CD14-positive monocyte (primary cell): ENCODE results near the gene BORCS8. TPM values are rescaled to one million over a fixed set of nuclear protein-coding genes. Genes with fewer than 3 reads are reported as not detected.
A peak's percentile ranks its signal among the peaks of the same experiment; 100 is the strongest.

ENCODE experiments used
- DNase-seq, 3 donors: peaks; one replicate each; pipeline ENCODE4 v3.0.0-alpha.2; 2011 to 2022
- H2AFZ ChIP-seq: 2 replicates; pipeline ENCODE4 v1.6.0; 2012; ENCODE audit warnings: mild to moderate bottlenecking, low read depth, low read length, inconsistent platforms; ENCODE audit not compliant: insufficient read depth, poor library complexity, severe bottlenecking
- H3K27ac ChIP-seq, 2 donors: 1 replicate in 1 of 2; 2 replicates in 1 of 2; pipeline ENCODE4 v1.5.1; 2012 to 2013; ENCODE audit warnings: low read length in 2 of 2, control low read depth in 1 of 2, inconsistent platforms in 1 of 2, low read depth in 1 of 2, mild to moderate bottlenecking in 1 of 2
- H3K27me3 ChIP-seq, 2 donors: one replicate each; pipeline versions ENCODE4 v1.6.0 to v1.6.1; 2011 to 2013; ENCODE audit warnings: low read length in 2 of 2; ENCODE audit not compliant: control insufficient read depth in 2 of 2, insufficient read depth in 2 of 2
- H3K36me3 ChIP-seq, 2 donors: replicated peaks in 1 of 2; 1 replicate in 1 of 2; 2 replicates in 1 of 2; pipeline versions ENCODE4 v1.5.1 to v1.6.1; 2012 to 2013; ENCODE audit warnings: low read length in 2 of 2, control low read depth in 1 of 2, inconsistent platforms in 1 of 2, mild to moderate bottlenecking in 1 of 2; ENCODE audit not compliant: insufficient read depth in 2 of 2, control insufficient read depth in 1 of 2
- H3K4me1 ChIP-seq, 2 donors: 1 replicate in 1 of 2; 2 replicates in 1 of 2; pipeline versions ENCODE4 v1.5.1 to v1.6.1; 2012 to 2013; ENCODE audit warnings: low read length in 2 of 2, control low read depth in 1 of 2, inconsistent platforms in 1 of 2, mild to moderate bottlenecking in 1 of 2, moderate library complexity in 1 of 2; ENCODE audit not compliant: insufficient read depth in 2 of 2, control insufficient read depth in 1 of 2
- H3K4me2 ChIP-seq: replicated peaks from 2 replicates; pipeline ENCODE3; 2012; ENCODE audit warnings: low read length, moderate library complexity, mild to moderate bottlenecking; ENCODE audit not compliant: poor library complexity, severe bottlenecking; ENCODE audit errors: extremely low read depth
- H3K4me3 ChIP-seq, 3 experiments: fragments of 200-600 bp in 1 of 3; sonication (generic) in 1 of 3; replicated peaks in 1 of 3; 1 replicate in 2 of 3; 2 replicates in 1 of 3; pipeline ENCODE4 v1.5.1; 2011 to 2013; ENCODE audit warnings: low read length in 3 of 3, mild to moderate bottlenecking in 3 of 3, control low read depth in 2 of 3, low read depth in 2 of 3, inconsistent platforms in 1 of 3, moderate library complexity in 1 of 3
- H3K79me2 ChIP-seq: 2 replicates; pipeline ENCODE4 v1.6.0; 2012; ENCODE audit warnings: mild to moderate bottlenecking, control low read depth, inconsistent platforms, low read length, moderate library complexity; ENCODE audit not compliant: insufficient read depth
- H3K9ac ChIP-seq: 2 replicates; pipeline ENCODE4 v1.6.0; 2017; ENCODE audit warnings: low read length, mild to moderate bottlenecking; ENCODE audit not compliant: insufficient read depth, poor library complexity, severe bottlenecking
- H3K9me3 ChIP-seq, 2 donors: replicated peaks in 1 of 2; 1 replicate in 1 of 2; 2 replicates in 1 of 2; pipeline versions ENCODE4 v1.5.1 to v1.6.1; 2012 to 2013; ENCODE audit warnings: low read length in 2 of 2, control low read depth in 1 of 2; ENCODE audit not compliant: control insufficient read depth in 1 of 2, insufficient read depth in 1 of 2
- H4K20me1 ChIP-seq: 2 replicates; pipeline ENCODE4 v1.6.0; 2012; ENCODE audit warnings: mild to moderate bottlenecking, low read length, control low read depth, moderate library complexity; ENCODE audit not compliant: insufficient read depth
- H3K27ac Mint-ChIP-seq, 7 donors: one replicate each; pipeline ENCODE4 v1.8.0; 2020; ENCODE audit warnings: mild to moderate bottlenecking in 7 of 7, mixed read lengths in 7 of 7, moderate library complexity in 6 of 7, inconsistent platforms in 2 of 7
- H3K27me3 Mint-ChIP-seq, 3 donors: one replicate each; pipeline ENCODE4 v1.8.0; 2021 to 2022; ENCODE audit warnings: low read depth in 3 of 3, mild to moderate bottlenecking in 3 of 3, mixed read lengths in 3 of 3, moderate library complexity in 3 of 3, inconsistent platforms in 1 of 3
- H3K36me3 Mint-ChIP-seq, 2 donors: one replicate each; pipeline ENCODE4 v1.8.0; 2020; ENCODE audit warnings: mixed read lengths in 2 of 2, inconsistent platforms in 1 of 2, mild to moderate bottlenecking in 1 of 2
- H3K4me1 Mint-ChIP-seq: one replicate; pipeline ENCODE4 v1.8.0; 2020; ENCODE audit warnings: mild to moderate bottlenecking, mixed read lengths
- H3K4me3 Mint-ChIP-seq, 2 donors: one replicate each; pipeline ENCODE4 v1.8.0; 2020; ENCODE audit warnings: mild to moderate bottlenecking in 2 of 2, mixed read lengths in 2 of 2, moderate library complexity in 1 of 2
- H3K9me3 Mint-ChIP-seq, 7 donors: one replicate each; pipeline ENCODE4 v1.8.0; 2020 to 2022; ENCODE audit warnings: mixed read lengths in 7 of 7, mild to moderate bottlenecking in 6 of 7, moderate library complexity in 6 of 7, inconsistent platforms in 2 of 7
- WGBS: methylation state at CpG from one replicate; pipeline ENCODE4 v1.1.5; 2013; ENCODE audit warnings: missing lambda C conversion rate; ENCODE audit not compliant: insufficient coverage; 5-methylcytosine and 5-hydroxymethylcytosine counted together
- intact Hi-C, 2 donors: fragments of 100-400 bp; cut with micrococcal nuclease; formaldehyde crosslinking; loops; one replicate each; pipeline versions ENCODE4 v1.15.0 to v1.15.1; 2023
- polyA plus RNA-seq, 3 donors: library from polyadenylated mRNA; depleted of rRNA in 1 of 3; unstranded in 2 of 3; stranded (reverse) in 1 of 3; fragments of 300-500 nt in 2 of 3; fragments of >200 nt in 1 of 3; fragmentation: Illumina TruSeq in 2 of 3; gene quantifications; 1 replicate in 2 of 3; 2 replicates in 1 of 3; pipeline ENCODE4 v1.2.3, GENCODE V29; 2012 to 2021
- TF ChIP-seq, protein P1 (sequence below): fragments of 200-600 bp; IDR thresholded peaks from one replicate; pipeline ENCODE4 v1.8.0; 2022; ENCODE audit warnings: antibody characterized with exemption, mild to moderate bottlenecking

BORCS8 gene
- polyA plus RNA-seq, 3 donors: 31.6 to 44.1 (median 36.5) TPM

DNA sequence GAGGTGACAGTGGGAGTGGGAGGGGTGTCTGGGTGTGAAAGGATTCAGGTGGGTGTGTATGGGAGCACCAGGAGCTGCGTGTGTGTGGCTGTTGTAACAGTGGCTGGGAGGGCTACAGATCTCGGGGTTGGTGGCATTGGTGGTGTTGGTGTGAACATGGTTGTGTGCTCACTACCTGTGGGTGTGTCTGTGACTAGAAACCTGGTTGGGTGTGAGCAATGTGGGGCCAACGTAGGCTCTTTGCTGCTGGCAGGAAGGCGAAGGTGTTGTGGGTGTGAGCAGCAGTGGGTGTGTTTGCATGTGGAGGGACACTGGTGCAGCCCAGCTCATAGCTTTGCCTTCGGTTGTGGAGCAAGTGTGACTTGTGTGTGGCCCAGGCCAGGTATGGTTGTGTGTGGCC is 15.0 kb upstream of the BORCS8 start:
- no peak overlapping the region for H3K4me2 ChIP-seq
- no peak overlapping the region for H3K27ac Mint-ChIP-seq
- H3K27me3 ChIP-seq: peaks cover 5 to 8% of the 10 kb centered on the region in 2 donors
- no peak overlapping the region for H2AFZ ChIP-seq
- peaks cover 26 to 44% (median 30%) of the 10 kb centered on the region in 3 donors for H3K27me3 Mint-ChIP-seq
- H4K20me1 ChIP-seq: no peaks in the 10 kb centered on the region
- peaks cover 11% of the 10 kb centered on the region for H3K79me2 ChIP-seq
- peaks cover 0 to 15% (median 4%) of the 10 kb centered on the region in 7 donors for H3K9me3 Mint-ChIP-seq
- peaks cover 0 to under 1% of the 10 kb centered on the region in 2 donors for H3K36me3 ChIP-seq
- no peak for DNase-seq
- no peak overlapping the region for H3K9ac ChIP-seq
- peaks cover 11 to 19% of the 10 kb centered on the region in 2 donors for H3K4me1 ChIP-seq
- H3K36me3 Mint-ChIP-seq: peaks cover 0 to 5% of the 10 kb centered on the region in 2 donors
- peaks cover 4 to 6% of the 10 kb centered on the region in 2 donors for H3K9me3 ChIP-seq
- H3K4me1 Mint-ChIP-seq: peaks cover 21% of the 10 kb centered on the region
- no peak overlapping the region for H3K4me3 ChIP-seq
- intact Hi-C loops: no loop called here
- 81% methylated on average over 5 of the region's 5 CpGs for WGBS
- TF ChIP-seq, protein P1, sequence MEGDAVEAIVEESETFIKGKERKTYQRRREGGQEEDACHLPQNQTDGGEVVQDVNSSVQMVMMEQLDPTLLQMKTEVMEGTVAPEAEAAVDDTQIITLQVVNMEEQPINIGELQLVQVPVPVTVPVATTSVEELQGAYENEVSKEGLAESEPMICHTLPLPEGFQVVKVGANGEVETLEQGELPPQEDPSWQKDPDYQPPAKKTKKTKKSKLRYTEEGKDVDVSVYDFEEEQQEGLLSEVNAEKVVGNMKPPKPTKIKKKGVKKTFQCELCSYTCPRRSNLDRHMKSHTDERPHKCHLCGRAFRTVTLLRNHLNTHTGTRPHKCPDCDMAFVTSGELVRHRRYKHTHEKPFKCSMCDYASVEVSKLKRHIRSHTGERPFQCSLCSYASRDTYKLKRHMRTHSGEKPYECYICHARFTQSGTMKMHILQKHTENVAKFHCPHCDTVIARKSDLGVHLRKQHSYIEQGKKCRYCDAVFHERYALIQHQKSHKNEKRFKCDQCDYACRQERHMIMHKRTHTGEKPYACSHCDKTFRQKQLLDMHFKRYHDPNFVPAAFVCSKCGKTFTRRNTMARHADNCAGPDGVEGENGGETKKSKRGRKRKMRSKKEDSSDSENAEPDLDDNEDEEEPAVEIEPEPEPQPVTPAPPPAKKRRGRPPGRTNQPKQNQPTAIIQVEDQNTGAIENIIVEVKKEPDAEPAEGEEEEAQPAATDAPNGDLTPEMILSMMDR: no peak
- H3K27ac ChIP-seq: no peak overlapping the region
- H3K4me3 Mint-ChIP-seq: peak overlapping the region in 1 of 2 donors; percentile 47

GRCh38 chr19:19205416-19206410 is 13.8 kb upstream of the BORCS8 start:
- Histone ChIP-seq H2AFZ (no peak overlapping the region), H3K36me3 (peaks cover 0 to 8% of the 10 kb centered on the region in 2 donors), H3K27ac (no peak overlapping the region), H3K9me3 (peaks cover 0 to 6% of the 10 kb centered on the region in 2 donors), H3K27me3 (no peaks in the 10 kb centered on the region), H3K4me2 (no peak overlapping the region), H3K4me3 (no peak overlapping the region), H4K20me1 (no peaks in the 10 kb centered on the region), H3K9ac (no peak overlapping the region), H3K79me2 (peaks cover 15% of the 10 kb centered on the region), H3K4me1 (peaks cover 11 to 19% of the 10 kb centered on the region in 2 donors)
- DNase-seq: no peak
- H3K4me3 Mint-ChIP-seq: no peak overlapping the region
- peaks cover 0 to 15% (median 3%) of the 10 kb centered on the region in 7 donors for H3K9me3 Mint-ChIP-seq
- TF ChIP-seq, protein P1: no peak
- intact Hi-C loops: no loop called here
- peaks cover 2 to 16% of the 10 kb centered on the region in 2 donors for H3K36me3 Mint-ChIP-seq
- peaks cover 16 to 33% (median 21%) of the 10 kb centered on the region in 3 donors for H3K27me3 Mint-ChIP-seq
- peaks cover 26% of the 10 kb centered on the region for H3K4me1 Mint-ChIP-seq
- peak overlapping the region in 1 of 7 donors; percentile 18 for H3K27ac Mint-ChIP-seq
- 64% methylated on average over 10 of the region's 14 CpGs for WGBS
